Neural cell (in vitro differentiated cells): ENCODE results near the gene DCBLD2. TPM values are rescaled to one million over a fixed set of nuclear protein-coding genes. Genes with fewer than 3 reads are reported as not detected.

Experiments used
- H2AFZ ChIP-seq: fragments of 200-600, 300-800 bp; sonication (generic), shearing (Covaris generic); 2 replicates; pipeline ENCODE4 v1.6.0; 2014; ENCODE audit warnings: low read depth, mild to moderate bottlenecking, antibody characterized with exemption, low read length, moderate library complexity
- H3F3A ChIP-seq: fragments of 200-600 bp; shearing (Covaris generic); 2 replicates; pipeline ENCODE4 v1.6.1; 2016; ENCODE audit warnings: mild to moderate bottlenecking, moderate library complexity, mixed read lengths, antibody characterized with exemption, low read length; ENCODE audit not compliant: insufficient read depth, poor library complexity, severe bottlenecking
- H3K27ac ChIP-seq: fragments of 200-600, 300-800 bp; sonication (generic), shearing (Covaris generic); 2 replicates; pipeline ENCODE4 v1.5.1; 2014; ENCODE audit warnings: mild to moderate bottlenecking, low read length, moderate library complexity
- H3K27me3 ChIP-seq: fragments of 300-800, 200-600 bp; sonication (generic), shearing (Covaris generic); 2 replicates; pipeline ENCODE4 v1.6.0; 2014; ENCODE audit warnings: mild to moderate bottlenecking, low read depth, low read length, moderate library complexity; ENCODE audit not compliant: insufficient read depth
- H3K36me3 ChIP-seq: fragments of 300-800, 200-600 bp; sonication (generic), shearing (Covaris generic); 2 replicates; pipeline ENCODE4 v1.5.1; 2014; ENCODE audit warnings: mild to moderate bottlenecking, antibody characterized with exemption, low read length, moderate library complexity; ENCODE audit not compliant: insufficient read depth
- H3K4me2 ChIP-seq: fragments of 300-800, 200-600 bp; sonication (generic), shearing (Covaris generic); 2 replicates; pipeline ENCODE4 v1.6.0; 2014; ENCODE audit warnings: mild to moderate bottlenecking, low read length
- H3K4me3 ChIP-seq: fragments of 300-800, 200-600 bp; sonication (generic), shearing (Covaris generic); 2 replicates; pipeline ENCODE4 v1.5.1; 2014; ENCODE audit warnings: mild to moderate bottlenecking, low read length, moderate library complexity
- H3K79me2 ChIP-seq: fragments of 200-600 bp; shearing (Covaris generic); replicated peaks from 2 replicates; pipeline ENCODE4 v1.6.0; 2014; ENCODE audit warnings: mild to moderate bottlenecking, low read length, moderate library complexity; ENCODE audit not compliant: insufficient read depth
- H3K9ac ChIP-seq: fragments of 300-800, 200-600 bp; sonication (generic), shearing (Covaris generic); 2 replicates; pipeline ENCODE4 v1.6.1; 2016; ENCODE audit warnings: mild to moderate bottlenecking, low read length, mixed read lengths
- H3K9me2 ChIP-seq: fragments of 200-600 bp; shearing (Covaris generic); 2 replicates; pipeline ENCODE4 v1.6.1; 2016; ENCODE audit warnings: mild to moderate bottlenecking, low read length, mixed read lengths; ENCODE audit not compliant: insufficient read depth
- H3K9me3 ChIP-seq: fragments of 200-600, 300-800 bp; sonication (generic), shearing (Covaris generic); 2 replicates; pipeline ENCODE4 v1.6.1; 2016; ENCODE audit warnings: mild to moderate bottlenecking, mixed run types, low read length, moderate library complexity, mixed read lengths
- H4K20me1 ChIP-seq: fragments of 200-600 bp; shearing (Covaris generic); 2 replicates; pipeline ENCODE4 v1.6.1; 2016; ENCODE audit warnings: mild to moderate bottlenecking, mixed run types; ENCODE audit not compliant: insufficient read depth
- CTCF ChIP-seq: fragments of 450-650 bp; IDR thresholded peaks from 2 replicates; pipeline ENCODE4 v1.5.1; 2014; ENCODE audit warnings: antibody characterized with exemption, mild to moderate bottlenecking, moderate library complexity; ENCODE audit not compliant: poor library complexity, severe bottlenecking
- EP300 ChIP-seq: fragments of 450-650 bp; conservative IDR thresholded peaks from 2 replicates; pipeline ENCODE4 v1.6.1; 2014; ENCODE audit warnings: antibody characterized with exemption, mild to moderate bottlenecking, moderate library complexity; ENCODE audit not compliant: poor library complexity, severe bottlenecking
- EZH2 ChIP-seq: fragments of 200-600, 300-800 bp; shearing (Covaris generic), sonication (generic); IDR thresholded peaks from 2 replicates; pipeline ENCODE4 v1.6.1; 2014; ENCODE audit warnings: antibody characterized with exemption, low read length, borderline replicate concordance, mild to moderate bottlenecking; ENCODE audit not compliant: insufficient read depth, poor library complexity, severe bottlenecking
- MXI1 ChIP-seq: fragments of 450-650 bp; conservative IDR thresholded peaks from 2 replicates; pipeline ENCODE4 v1.6.1; 2014; ENCODE audit warnings: antibody characterized with exemption, mild to moderate bottlenecking; ENCODE audit not compliant: poor library complexity, severe bottlenecking
- POLR2AphosphoS5 ChIP-seq: IDR thresholded peaks from 2 replicates; pipeline ENCODE4 v1.6.1; 2012
- RAD21 ChIP-seq: fragments of 450-650 bp; conservative IDR thresholded peaks from 2 replicates; pipeline ENCODE4 v1.6.1; 2014; ENCODE audit warnings: antibody characterized with exemption, mild to moderate bottlenecking, moderate library complexity
- SMC3 ChIP-seq: fragments of 450-650 bp; conservative IDR thresholded peaks from 2 replicates; pipeline ENCODE4 v1.6.1; 2014; ENCODE audit warnings: antibody characterized with exemption, mild to moderate bottlenecking, moderate library complexity; ENCODE audit not compliant: poor library complexity
- TAF1 ChIP-seq: IDR thresholded peaks from 2 replicates; pipeline ENCODE4 v1.6.1; 2012; ENCODE audit warnings: low read depth
- polyA plus RNA-seq: library from polyadenylated mRNA; depleted of rRNA; stranded (reverse); fragments of >200 nt; gene quantifications from 2 replicates; pipeline ENCODE4 v1.2.3, GENCODE V29; 2014
- TF ChIP-seq, protein P1 (sequence below): IDR thresholded peaks from 2 replicates; pipeline ENCODE4 v1.6.1; 2012; ENCODE audit warnings: borderline replicate concordance

The DCBLD2 gene
- polyA plus RNA-seq, 1 donor from 2014 or later, result 69.0 TPM

DNA sequence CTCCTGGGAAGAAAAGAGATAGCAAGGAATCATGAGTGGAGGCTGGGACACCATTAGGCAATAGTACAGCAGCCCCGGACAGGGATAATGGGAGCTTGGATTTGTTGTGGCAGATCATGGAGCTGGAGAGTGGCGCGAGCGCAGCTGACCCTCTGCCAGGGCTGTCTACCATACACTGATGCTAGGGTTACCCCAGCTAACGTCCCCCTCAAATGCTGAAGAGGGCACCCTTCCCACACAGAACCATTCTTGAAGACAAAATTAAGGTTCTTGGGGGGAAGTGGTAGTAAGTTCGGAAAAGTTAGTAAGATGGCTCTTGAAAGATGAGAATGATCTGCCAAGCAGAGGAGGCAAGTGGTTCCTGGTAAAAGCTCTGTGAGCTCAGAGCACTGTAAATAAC lies 77.2 kb downstream of the DCBLD2 start:
- Histone ChIP-seq H3K27me3 (no peaks in the 10 kb centered on the region), H3F3A (no peaks in the 10 kb centered on the region), H3K9me2 (no peaks in the 10 kb centered on the region), H3K36me3 (peaks cover 11% of the 10 kb centered on the region), H4K20me1 (no peaks in the 10 kb centered on the region), H3K9me3 (no peaks in the 10 kb centered on the region), H3K4me2 (no peak overlapping the region), H3K4me3 (no peak overlapping the region), H3K27ac (no peak overlapping the region), H2AFZ (no peak overlapping the region), H3K9ac (no peak overlapping the region), H3K79me2 (no peaks in the 10 kb centered on the region)
- TF ChIP-seq CTCF (no peak), EP300 (no peak)
- TF ChIP-seq, protein P1, sequence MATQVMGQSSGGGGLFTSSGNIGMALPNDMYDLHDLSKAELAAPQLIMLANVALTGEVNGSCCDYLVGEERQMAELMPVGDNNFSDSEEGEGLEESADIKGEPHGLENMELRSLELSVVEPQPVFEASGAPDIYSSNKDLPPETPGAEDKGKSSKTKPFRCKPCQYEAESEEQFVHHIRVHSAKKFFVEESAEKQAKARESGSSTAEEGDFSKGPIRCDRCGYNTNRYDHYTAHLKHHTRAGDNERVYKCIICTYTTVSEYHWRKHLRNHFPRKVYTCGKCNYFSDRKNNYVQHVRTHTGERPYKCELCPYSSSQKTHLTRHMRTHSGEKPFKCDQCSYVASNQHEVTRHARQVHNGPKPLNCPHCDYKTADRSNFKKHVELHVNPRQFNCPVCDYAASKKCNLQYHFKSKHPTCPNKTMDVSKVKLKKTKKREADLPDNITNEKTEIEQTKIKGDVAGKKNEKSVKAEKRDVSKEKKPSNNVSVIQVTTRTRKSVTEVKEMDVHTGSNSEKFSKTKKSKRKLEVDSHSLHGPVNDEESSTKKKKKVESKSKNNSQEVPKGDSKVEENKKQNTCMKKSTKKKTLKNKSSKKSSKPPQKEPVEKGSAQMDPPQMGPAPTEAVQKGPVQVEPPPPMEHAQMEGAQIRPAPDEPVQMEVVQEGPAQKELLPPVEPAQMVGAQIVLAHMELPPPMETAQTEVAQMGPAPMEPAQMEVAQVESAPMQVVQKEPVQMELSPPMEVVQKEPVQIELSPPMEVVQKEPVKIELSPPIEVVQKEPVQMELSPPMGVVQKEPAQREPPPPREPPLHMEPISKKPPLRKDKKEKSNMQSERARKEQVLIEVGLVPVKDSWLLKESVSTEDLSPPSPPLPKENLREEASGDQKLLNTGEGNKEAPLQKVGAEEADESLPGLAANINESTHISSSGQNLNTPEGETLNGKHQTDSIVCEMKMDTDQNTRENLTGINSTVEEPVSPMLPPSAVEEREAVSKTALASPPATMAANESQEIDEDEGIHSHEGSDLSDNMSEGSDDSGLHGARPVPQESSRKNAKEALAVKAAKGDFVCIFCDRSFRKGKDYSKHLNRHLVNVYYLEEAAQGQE, result no peak

DNA sequence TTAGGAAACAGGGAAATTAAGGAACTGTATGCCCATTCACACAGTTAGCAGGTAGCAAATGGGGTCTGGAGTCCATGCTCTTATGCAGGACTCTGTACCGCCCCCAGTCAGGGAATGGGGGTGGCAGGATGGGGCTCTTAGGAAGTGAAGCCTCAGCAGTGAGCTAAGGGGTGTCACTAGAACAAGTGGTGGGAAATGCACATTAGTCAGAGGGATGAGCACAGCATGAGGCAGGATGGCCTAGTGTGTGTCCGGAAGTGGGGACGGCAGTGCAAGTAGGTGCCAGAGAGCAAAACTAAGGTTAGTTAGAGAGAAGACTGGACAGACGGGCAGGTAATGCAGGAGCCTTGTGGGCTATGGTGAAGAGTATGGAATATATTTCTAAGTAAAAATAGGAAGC lies 77.7 kb downstream of the DCBLD2 start:
- Histone ChIP-seq H3K9ac (no peak overlapping the region), H4K20me1 (no peaks in the 10 kb centered on the region), H3K79me2 (no peaks in the 10 kb centered on the region)

GRCh38 chr3:98821063-98821462 lies 80.4 kb downstream of the DCBLD2 start:
- H4K20me1 ChIP-seq, result no peaks in the 10 kb centered on the region
- no peak overlapping the region for H3K4me3 ChIP-seq
- H3F3A ChIP-seq, result no peaks in the 10 kb centered on the region
- H3K9ac ChIP-seq, result no peak overlapping the region
- peaks cover 5% of the 10 kb centered on the region for H3K36me3 ChIP-seq
- TF ChIP-seq EP300 (no peak), SMC3 (no peak), EZH2 (no peak), MXI1 (no peak), RAD21 (no peak), TAF1 (no peak), CTCF (no peak), POLR2AphosphoS5 (no peak)
- TF ChIP-seq, protein P1, result no peak
- no peaks in the 10 kb centered on the region for H3K27me3 ChIP-seq
- no peak overlapping the region for H2AFZ ChIP-seq
- H3K9me3 ChIP-seq, result no peaks in the 10 kb centered on the region
- H3K79me2 ChIP-seq, result no peaks in the 10 kb centered on the region
- no peak overlapping the region for H3K27ac ChIP-seq
- no peaks in the 10 kb centered on the region for H3K9me2 ChIP-seq
- H3K4me2 ChIP-seq, result no peak overlapping the region

More for the DNA sequence above, 77.7 kb downstream of the DCBLD2 start:
- H3K9me2 ChIP-seq, result no peaks in the 10 kb centered on the region
- no peak overlapping the region for H2AFZ ChIP-seq
- H3F3A ChIP-seq, result no peaks in the 10 kb centered on the region
- no peak overlapping the region for H3K27ac ChIP-seq
- no peak overlapping the region for H3K4me3 ChIP-seq
- no peaks in the 10 kb centered on the region for H3K27me3 ChIP-seq
- TF ChIP-seq SMC3 (no peak), RAD21 (no peak), EP300 (no peak)
- H3K4me2 ChIP-seq, result no peak overlapping the region
- peaks cover 9% of the 10 kb centered on the region for H3K36me3 ChIP-seq
- H3K9me3 ChIP-seq, result no peaks in the 10 kb centered on the region
